ENCODE measurements around the gene EPX. TPM values are rescaled to one million over a fixed set of nuclear protein-coding genes. Genes with fewer than 3 reads are reported as not detected.
A peak's percentile ranks its signal among the peaks of the same experiment; 100 is the strongest.

The EPX gene
- polyA plus RNA-seq, 1 donor (not counting 4 experiments of a cell fraction or from before 2014, with no cell fraction given) = not detected

GRCh38 chr17:58189436-58190146, 2.9 kb upstream of the EPX start:
- Histone ChIP-seq H3K9ac (ENCODE audit: control insufficient read depth, extremely low read depth, insufficient read depth, low read length) (no peak overlapping the region), H3K4me2 (ENCODE audit: control insufficient read depth, extremely low read depth, insufficient read depth, low read depth, low read length) (no peak overlapping the region), H4K20me1 (ENCODE audit: control insufficient read depth, extremely low read depth, insufficient read depth, low read length) (no peaks in the 10 kb centered on the region), H3K79me2 (ENCODE audit: control insufficient read depth, insufficient read depth, low read length) (no peaks in the 10 kb centered on the region), H3K4me3 (ENCODE audit: control insufficient read depth in 2 of 3, extremely low read depth in 1 of 3, insufficient read depth in 2 of 3, low read depth in 1 of 3, low read length in 3 of 3) (no peak overlapping the region), H3K27me3 (ENCODE audit: control insufficient read depth, extremely low read depth, insufficient read depth, low read length) (peaks cover 4% of the 10 kb centered on the region), H3K27ac (ENCODE audit: control insufficient read depth, insufficient read depth, low read length) (no peak overlapping the region), H3K9me3 (ENCODE audit: control insufficient read depth, low read depth, low read length) (no peaks in the 10 kb centered on the region), H3K4me1 (ENCODE audit: control insufficient read depth, extremely low read depth, insufficient read depth, low read length) (peaks cover 13% of the 10 kb centered on the region), H3K9me1 (ENCODE audit: control insufficient read depth, extremely low read depth, insufficient read depth, low read length) (no peaks in the 10 kb centered on the region), H2AFZ (ENCODE audit: control insufficient read depth, low read length) (no peak overlapping the region), H3K36me3 (ENCODE audit: control insufficient read depth in 2 of 2, extremely low read depth in 1 of 2, insufficient read depth in 2 of 2, low read length in 2 of 2) (no peaks in the 10 kb centered on the region)
- peak; percentile 84 for FAIRE-seq
- TF ChIP-seq CTCF (optimal IDR thresholded peaks at IDR 0.05 in 1 of 3, IDR thresholded peaks at IDR 0.05 in 1 of 3, conservative IDR thresholded peaks at IDR 0.05 in 1 of 3; ENCODE audit: extremely low read depth in 1 of 3, insufficient read depth in 2 of 3, low read length in 3 of 3) (no peak), EZH2 (IDR thresholded peaks at IDR 0.05; ENCODE audit: low read length) (no peak)
- DNase-seq (ENCODE audit: low read depth, low spot score) = peak; percentile 30
- dilution Hi-C loops (cut with MboI; ENCODE audit: extremely low pct_ligation_motif_present, low sequenced_read_pairs) = no loop called here

- H4K20me1 ChIP-seq (ENCODE audit: control insufficient read depth, extremely low read depth, insufficient read depth, low read length) = no peaks in the 10 kb centered on the region
- H2AFZ ChIP-seq (ENCODE audit: control insufficient read depth, low read length) = no peak overlapping the region
- H3K27ac ChIP-seq (ENCODE audit: control insufficient read depth, insufficient read depth, low read length) = no peak overlapping the region
- no peak for FAIRE-seq
- H3K9me3 ChIP-seq (ENCODE audit: control insufficient read depth, low read depth, low read length) = no peaks in the 10 kb centered on the region
- H3K4me2 ChIP-seq (ENCODE audit: control insufficient read depth, extremely low read depth, insufficient read depth, low read depth, low read length) = no peak overlapping the region
- no peak overlapping the region for H3K9ac ChIP-seq (ENCODE audit: control insufficient read depth, extremely low read depth, insufficient read depth, low read length)
- H3K4me3 ChIP-seq (ENCODE audit: control insufficient read depth in 2 of 3, extremely low read depth in 1 of 3, insufficient read depth in 2 of 3, low read depth in 1 of 3, low read length in 3 of 3) = no peak overlapping the region
- dilution Hi-C loops (cut with MboI; ENCODE audit: extremely low pct_ligation_motif_present, low sequenced_read_pairs) = no loop called here
- peaks cover 9% of the 10 kb centered on the region for H3K4me1 ChIP-seq (ENCODE audit: control insufficient read depth, extremely low read depth, insufficient read depth, low read length)
- TF ChIP-seq EZH2 (IDR thresholded peaks at IDR 0.05; ENCODE audit: low read length) (no peak), CTCF (optimal IDR thresholded peaks at IDR 0.05 in 1 of 3, IDR thresholded peaks at IDR 0.05 in 1 of 3, conservative IDR thresholded peaks at IDR 0.05 in 1 of 3; ENCODE audit: extremely low read depth in 1 of 3, insufficient read depth in 2 of 3, low read length in 3 of 3) (no peak)
- H3K36me3 ChIP-seq (ENCODE audit: control insufficient read depth in 2 of 2, extremely low read depth in 1 of 2, insufficient read depth in 2 of 2, low read length in 2 of 2) = no peaks in the 10 kb centered on the region
- no peaks in the 10 kb centered on the region for H3K9me1 ChIP-seq (ENCODE audit: control insufficient read depth, extremely low read depth, insufficient read depth, low read length)
- H3K79me2 ChIP-seq (ENCODE audit: control insufficient read depth, insufficient read depth, low read length) = no peaks in the 10 kb centered on the region
- no peak for DNase-seq (ENCODE audit: low read depth, low spot score)
- H3K27me3 ChIP-seq (ENCODE audit: control insufficient read depth, extremely low read depth, insufficient read depth, low read length) = peaks cover 4% of the 10 kb centered on the region
Observed at GRCh38 chr17:58191241-58191896, 1.2 kb upstream of the EPX start.

Data from keratinocyte (primary cell).